ES-I3 (cell line): ENCODE data around the gene SLC16A4.
A peak's percentile ranks its signal among the peaks of the same experiment; 100 is the strongest.

Experiments
- H3K36me3 ChIP-seq: 2 replicates; pipeline ENCODE4 v1.6.1; 2013; ENCODE audit warnings: mild to moderate bottlenecking, low read length, control low read depth, moderate library complexity; ENCODE audit not compliant: insufficient read depth
- H3K4me1 ChIP-seq: 2 replicates; pipeline ENCODE4 v1.6.1; 2013; ENCODE audit warnings: mild to moderate bottlenecking, control low read depth, low read length; ENCODE audit not compliant: insufficient read depth
- H3K9ac ChIP-seq: 2 replicates; pipeline ENCODE4 v1.6.1; 2013; ENCODE audit warnings: low read depth, mild to moderate bottlenecking, low read length, moderate library complexity
- H3K9me3 ChIP-seq: 2 replicates; pipeline ENCODE4 v1.6.1; 2013; ENCODE audit warnings: mild to moderate bottlenecking, low read length, moderate library complexity; ENCODE audit not compliant: control insufficient read depth, insufficient read depth

The SLC16A4 gene

GRCh38 chr1:110360431-110360830, 30.4 kb downstream of the SLC16A4 start:
- H3K36me3 ChIP-seq, result no peaks in the 10 kb centered on the region

GRCh38 chr1:110356379-110356778, 34.4 kb downstream of the SLC16A4 start:
- Histone ChIP-seq H3K36me3 (no peaks in the 10 kb centered on the region; the same call in 1 of the 2 replicates), H3K9ac (no peak overlapping the region), H3K4me1 (no peaks in the 10 kb centered on the region), H3K9me3 (no peaks in the 10 kb centered on the region)

More at GRCh38 chr1:110360431-110360830, 30.4 kb downstream of the SLC16A4 start:
- Histone ChIP-seq H3K4me1 (no peaks in the 10 kb centered on the region), H3K9ac (no peak overlapping the region), H3K9me3 (no peaks in the 10 kb centered on the region)

- Histone ChIP-seq H3K9ac (no peak overlapping the region), H3K4me1 (no peaks in the 10 kb centered on the region), H3K9me3 (no peaks in the 10 kb centered on the region), H3K36me3 (no peaks in the 10 kb centered on the region; the same call in 1 of the 2 replicates)
Observed at GRCh38 chr1:110355321-110355720, 35.5 kb downstream of the SLC16A4 start.

- Histone ChIP-seq H3K9me3 (no peaks in the 10 kb centered on the region), H3K9ac (no peak overlapping the region), H3K36me3 (peaks cover 4% of the 10 kb centered on the region; the same call in 1 of the 2 replicates), H3K4me1 (peaks cover 17% of the 10 kb centered on the region)
Observed at GRCh38 chr1:110350360-110350759, 40.5 kb downstream of the SLC16A4 start.

- Histone ChIP-seq H3K4me1 (peaks cover 17% of the 10 kb centered on the region), H3K36me3 (peaks cover 4% of the 10 kb centered on the region; the same call in 1 of the 2 replicates)
Observed at GRCh38 chr1:110348771-110349170, 42.1 kb downstream of the SLC16A4 start.

GRCh38 chr1:110348050-110348449, 42.8 kb downstream of the SLC16A4 start:
- Histone ChIP-seq H3K36me3 (peaks cover 4% of the 10 kb centered on the region; the same call in 1 of the 2 replicates), H3K9ac (no peak overlapping the region), H3K9me3 (no peaks in the 10 kb centered on the region), H3K4me1 (peaks cover 17% of the 10 kb centered on the region)

More at GRCh38 chr1:110348771-110349170, 42.1 kb downstream of the SLC16A4 start:
- H3K9ac ChIP-seq, result no peak overlapping the region
- H3K9me3 ChIP-seq, result no peaks in the 10 kb centered on the region

GRCh38 chr1:110347182-110347893, 43.5 kb downstream of the SLC16A4 start:
- Histone ChIP-seq H3K4me1 (peaks cover 17% of the 10 kb centered on the region), H3K36me3 (peaks cover 4% of the 10 kb centered on the region; the same call in 1 of the 2 replicates), H3K9me3 (no peaks in the 10 kb centered on the region), H3K9ac (no peak overlapping the region)

- no peaks in the 10 kb centered on the region for H3K9me3 ChIP-seq
- H3K9ac ChIP-seq, result no peak overlapping the region
- H3K4me1 ChIP-seq, result peaks cover 22% of the 10 kb centered on the region
- peaks cover 4% of the 10 kb centered on the region; the same call in 1 of the 2 replicates for H3K36me3 ChIP-seq
Observed at GRCh38 chr1:110346690-110347089, 44.1 kb downstream of the SLC16A4 start.

- H3K4me1 ChIP-seq, result peaks cover 33% of the 10 kb centered on the region
- H3K9me3 ChIP-seq, result no peaks in the 10 kb centered on the region
- H3K9ac ChIP-seq, result no peak overlapping the region
- peaks cover 4% of the 10 kb centered on the region for H3K36me3 ChIP-seq
Observed at GRCh38 chr1:110345480-110345879, 45.3 kb downstream of the SLC16A4 start.

- Histone ChIP-seq H3K36me3 (peaks cover 4% of the 10 kb centered on the region), H3K4me1 (peaks cover 33% of the 10 kb centered on the region), H3K9me3 (no peaks in the 10 kb centered on the region), H3K9ac (no peak overlapping the region)
Observed at GRCh38 chr1:110344152-110344551, 46.7 kb downstream of the SLC16A4 start.

- no peak overlapping the region for H3K9ac ChIP-seq
- H3K36me3 ChIP-seq, result peaks cover 4% of the 10 kb centered on the region
- peaks cover 33% of the 10 kb centered on the region for H3K4me1 ChIP-seq
- H3K9me3 ChIP-seq, result no peaks in the 10 kb centered on the region
Observed at GRCh38 chr1:110343249-110343648, 47.6 kb downstream of the SLC16A4 start.

GRCh38 chr1:110341872-110342331, 48.9 kb downstream of the SLC16A4 start:
- Histone ChIP-seq H3K4me1 (peaks cover 25% of the 10 kb centered on the region), H3K9ac (no peak overlapping the region; the same call in 1 of the 2 replicates), H3K36me3 (no peaks in the 10 kb centered on the region; the same call in 1 of the 2 replicates)

GRCh38 chr1:110341146-110341871, 49.5 kb downstream of the SLC16A4 start:
- Histone ChIP-seq H3K4me1 (peaks cover 19% of the 10 kb centered on the region), H3K9ac (no peak overlapping the region; the same call in 1 of the 2 replicates), H3K36me3 (no peaks in the 10 kb centered on the region; the same call in 1 of the 2 replicates), H3K9me3 (no peaks in the 10 kb centered on the region)

More at GRCh38 chr1:110341872-110342331, 48.9 kb downstream of the SLC16A4 start:
- H3K9me3 ChIP-seq, result no peaks in the 10 kb centered on the region

- Histone ChIP-seq H3K9me3 (no peaks in the 10 kb centered on the region), H3K9ac (peak overlapping the region; percentile 92), H3K36me3 (no peaks in the 10 kb centered on the region; the same call in 1 of the 2 replicates), H3K4me1 (peaks cover 16% of the 10 kb centered on the region)
Observed at GRCh38 chr1:110340207-110340468, 50.7 kb downstream of the SLC16A4 start.
